Upper lobe of right lung (tissue), 1 donor: ENCODE measurements around the gene ACTG1. TPM values are rescaled to one million over a fixed set of nuclear protein-coding genes. Genes with fewer than 3 reads are reported as not detected.
A peak's percentile ranks its signal among the peaks of the same experiment; 100 is the strongest.

Experiments used
- ATAC-seq: fragments of 200-7000 bp; cut with Tn5 transposase; one replicate; pipeline ENCODE4 v1.9.1; 2020; ENCODE audit warnings: mild to moderate bottlenecking, moderate library complexity
- DNase-seq: peaks from one replicate; pipeline ENCODE4 v3.0.0-alpha.2; 2020
- H3K27ac ChIP-seq: fragments of 200-600 bp; one replicate; pipeline ENCODE4 v1.8.0; 2022
- H3K27me3 ChIP-seq: fragments of 200-600 bp; one replicate; pipeline ENCODE4 v1.8.0; 2022; ENCODE audit warnings: mild to moderate bottlenecking
- H3K36me3 ChIP-seq: fragments of 200-600 bp; one replicate; pipeline ENCODE4 v1.8.0; 2022
- H3K4me1 ChIP-seq: fragments of 200-600 bp; one replicate; pipeline ENCODE4 v1.8.0; 2022
- H3K4me3 ChIP-seq: fragments of 200-600 bp; one replicate; pipeline ENCODE4 v1.8.0; 2022; ENCODE audit warnings: mild to moderate bottlenecking
- H3K9me3 ChIP-seq: fragments of 200-600 bp; one replicate; pipeline ENCODE4 v1.8.0; 2022
- intact Hi-C: fragments of 100-400 bp; cut with DNase I; formaldehyde crosslinking; loops from one replicate; pipeline ENCODE4 v1.11.0; 2022
- total RNA-seq: library from RNA; stranded (reverse); fragmentation: NEBNext Ultra II Directional; extraction: Animal tissue kit (Norgen Biotek cat#: 25700); gene quantifications from one replicate; pipeline ENCODE4 v1.2.1, GENCODE V29; 2021
- TF ChIP-seq, protein P1 (sequence below): fragments of 200-600 bp; IDR thresholded peaks from one replicate; pipeline ENCODE4 v1.8.0; 2022; ENCODE audit warnings: antibody characterized with exemption
- donor health status: DM: no; HTN: yes; CAD: no; lungs with severe emphysema.

ACTG1 gene
- total RNA-seq, 1 donor from 2014 or later = 2,193 TPM

GRCh38 chr17:81516439-81516838, 3.8 kb upstream of the ACTG1 start:
- H3K9me3 ChIP-seq = no peaks in the 10 kb centered on the region
- H3K36me3 ChIP-seq = peaks cover 7% of the 10 kb centered on the region
- DNase-seq (peak; percentile 65), ATAC-seq (no peak)
- H3K27me3 ChIP-seq = no peaks in the 10 kb centered on the region
- intact Hi-C loops = no loop called here
- TF ChIP-seq, protein P1, sequence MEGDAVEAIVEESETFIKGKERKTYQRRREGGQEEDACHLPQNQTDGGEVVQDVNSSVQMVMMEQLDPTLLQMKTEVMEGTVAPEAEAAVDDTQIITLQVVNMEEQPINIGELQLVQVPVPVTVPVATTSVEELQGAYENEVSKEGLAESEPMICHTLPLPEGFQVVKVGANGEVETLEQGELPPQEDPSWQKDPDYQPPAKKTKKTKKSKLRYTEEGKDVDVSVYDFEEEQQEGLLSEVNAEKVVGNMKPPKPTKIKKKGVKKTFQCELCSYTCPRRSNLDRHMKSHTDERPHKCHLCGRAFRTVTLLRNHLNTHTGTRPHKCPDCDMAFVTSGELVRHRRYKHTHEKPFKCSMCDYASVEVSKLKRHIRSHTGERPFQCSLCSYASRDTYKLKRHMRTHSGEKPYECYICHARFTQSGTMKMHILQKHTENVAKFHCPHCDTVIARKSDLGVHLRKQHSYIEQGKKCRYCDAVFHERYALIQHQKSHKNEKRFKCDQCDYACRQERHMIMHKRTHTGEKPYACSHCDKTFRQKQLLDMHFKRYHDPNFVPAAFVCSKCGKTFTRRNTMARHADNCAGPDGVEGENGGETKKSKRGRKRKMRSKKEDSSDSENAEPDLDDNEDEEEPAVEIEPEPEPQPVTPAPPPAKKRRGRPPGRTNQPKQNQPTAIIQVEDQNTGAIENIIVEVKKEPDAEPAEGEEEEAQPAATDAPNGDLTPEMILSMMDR = no peak
- peak overlapping the region; percentile 94 for H3K4me3 ChIP-seq
- peak overlapping the region; percentile 98 for H3K27ac ChIP-seq
- peaks cover 50% of the 10 kb centered on the region for H3K4me1 ChIP-seq

- ATAC-seq (no peak), DNase-seq (peak; percentile 72)
- H3K27ac ChIP-seq = peak overlapping the region; percentile 98
- H3K36me3 ChIP-seq = peaks cover 16% of the 10 kb centered on the region
- H3K9me3 ChIP-seq = no peaks in the 10 kb centered on the region
- peak overlapping the region; percentile 94 for H3K4me3 ChIP-seq
- intact Hi-C loops = no loop called here
- TF ChIP-seq, protein P1 = no peak
- H3K27me3 ChIP-seq = no peaks in the 10 kb centered on the region
- peaks cover 50% of the 10 kb centered on the region for H3K4me1 ChIP-seq
Measured at GRCh38 chr17:81515530-81516041, 3.0 kb upstream of the ACTG1 start.

DNA sequence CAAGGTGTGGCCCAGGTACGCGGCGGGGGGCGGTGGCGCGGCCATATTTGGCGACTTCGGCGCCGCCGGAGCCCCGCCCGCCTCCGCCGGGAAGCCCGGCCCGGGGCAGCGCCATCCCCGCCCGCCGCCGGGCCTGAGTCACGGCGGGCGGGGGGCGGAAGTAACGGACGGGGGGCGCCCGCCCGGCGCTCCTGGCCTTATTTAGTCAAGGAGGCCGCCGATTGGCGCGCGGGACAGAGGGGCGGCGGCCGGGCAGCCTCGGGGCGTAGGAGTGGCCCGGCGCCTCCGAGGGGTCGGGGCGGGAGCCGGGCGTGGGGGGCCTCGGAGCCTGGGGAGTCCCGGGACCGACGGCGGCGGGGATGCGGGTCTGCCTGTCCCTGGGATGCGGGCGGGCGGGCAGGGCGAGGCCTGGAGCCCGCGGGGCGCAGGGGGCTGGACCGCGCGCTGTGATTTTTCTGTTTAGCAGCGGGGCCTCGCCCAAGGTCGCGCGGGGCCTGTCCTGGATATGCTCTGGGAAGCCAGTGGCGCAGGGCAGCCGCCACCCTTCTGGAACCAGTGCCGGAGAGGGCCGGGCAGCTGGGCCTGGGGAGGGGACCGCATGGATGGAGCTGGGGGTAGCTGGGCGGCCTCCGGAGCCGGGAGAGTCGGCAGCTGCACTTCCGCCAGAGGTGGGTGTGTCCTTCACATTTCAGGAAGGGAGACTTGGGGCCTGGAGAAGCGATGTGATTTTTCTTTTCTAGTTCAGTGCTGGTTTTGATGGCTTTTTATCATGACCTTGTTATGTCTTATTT, 2.3 kb upstream of the ACTG1 start:
- TF ChIP-seq, protein P1 = no peak
- peaks cover 22% of the 10 kb centered on the region for H3K36me3 ChIP-seq
- H3K9me3 ChIP-seq = no peaks in the 10 kb centered on the region
- intact Hi-C loops = no loop called here
- peaks cover 49% of the 10 kb centered on the region for H3K4me1 ChIP-seq
- ATAC-seq (peak; percentile 58), DNase-seq (peak; percentile 93)
- peak overlapping the region; percentile 94 for H3K4me3 ChIP-seq
- peak overlapping the region; percentile 98 for H3K27ac ChIP-seq
- H3K27me3 ChIP-seq = no peaks in the 10 kb centered on the region

DNA sequence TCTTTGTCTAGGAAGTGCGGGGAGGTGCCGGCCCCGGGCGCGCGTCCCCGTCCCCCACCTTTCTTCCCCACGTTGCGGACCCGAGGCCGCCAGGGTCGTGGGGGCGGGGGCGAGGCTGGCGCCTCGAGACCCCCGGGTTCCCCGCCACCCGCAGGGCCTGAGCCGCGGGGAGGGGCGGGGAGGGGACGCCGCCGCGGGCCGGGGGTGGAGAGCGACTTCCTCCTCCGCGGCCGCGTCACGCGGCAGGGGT, 1.8 kb upstream of the ACTG1 start:
- no peaks in the 10 kb centered on the region for H3K27me3 ChIP-seq
- TF ChIP-seq, protein P1 = no peak
- H3K4me1 ChIP-seq = peaks cover 46% of the 10 kb centered on the region
- no peaks in the 10 kb centered on the region for H3K9me3 ChIP-seq
- DNase-seq (no peak), ATAC-seq (no peak)
- peak overlapping the region; percentile 94 for H3K4me3 ChIP-seq
- H3K36me3 ChIP-seq = peaks cover 28% of the 10 kb centered on the region
- intact Hi-C loops = no loop called here
- peak overlapping the region; percentile 98 for H3K27ac ChIP-seq

DNA sequence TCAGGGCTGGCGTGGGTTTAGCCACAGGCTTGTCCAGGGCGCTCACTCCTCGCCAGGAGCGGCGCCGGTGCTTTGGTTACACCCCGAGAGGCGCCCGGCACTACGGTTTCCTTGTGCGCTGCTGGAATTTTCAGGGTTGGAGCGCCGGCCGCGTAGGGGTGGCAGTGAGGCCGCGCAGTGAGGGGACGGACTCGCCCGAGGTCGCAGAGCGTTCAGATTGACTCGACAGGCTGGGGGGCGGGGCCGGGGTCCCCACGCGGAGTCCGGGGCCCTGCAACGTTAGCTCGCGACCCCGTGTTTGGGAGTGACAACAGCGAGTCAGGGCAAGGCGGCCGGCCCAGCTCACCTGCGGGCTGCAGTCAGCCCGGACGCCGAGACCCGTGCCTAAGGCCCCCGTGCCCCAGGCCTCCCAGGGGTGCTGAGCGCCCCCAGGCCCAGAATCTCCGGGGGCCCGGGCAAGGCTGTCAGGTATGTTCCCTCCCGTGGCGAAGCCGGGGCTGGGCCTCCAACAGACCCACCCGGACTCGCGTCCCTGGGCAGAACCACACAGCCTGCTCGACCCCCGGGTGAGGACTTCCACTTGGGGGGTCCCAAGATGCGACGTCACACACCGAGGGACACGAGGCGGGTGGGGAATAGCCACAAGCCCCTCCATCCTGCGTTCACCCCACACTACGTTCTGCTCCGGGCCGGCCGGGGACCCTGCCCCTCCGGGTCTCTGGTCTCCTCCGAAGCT, 1.3 kb upstream of the ACTG1 start:
- ATAC-seq (peak; percentile 4), DNase-seq (peak; percentile 86)
- TF ChIP-seq, protein P1 = no peak
- H3K4me3 ChIP-seq = peak overlapping the region; percentile 94
- H3K36me3 ChIP-seq = peaks cover 33% of the 10 kb centered on the region
- peak overlapping the region; percentile 98 for H3K27ac ChIP-seq
- H3K9me3 ChIP-seq = no peaks in the 10 kb centered on the region
- H3K27me3 ChIP-seq = no peaks in the 10 kb centered on the region
- peaks cover 46% of the 10 kb centered on the region for H3K4me1 ChIP-seq
- intact Hi-C loops = no loop called here
